Activated CD4-positive, alpha-beta T cell treated with anti-CD3 and anti-CD28 coated beads, Interleukin-2, Interleukin-6, amounts not matched to agents 100 ng/mL and 50 ng/mL, durations not matched to agents 16 hours and 8 hours (primary cell): Measurements from ENCODE around the gene GSC2.

ENCODE experiments used
- DNase-seq: peaks from one replicate; pipeline ENCODE4 v3.0.0-alpha.2; 2020

GSC2 gene

GRCh38 chr22:19131685-19132015, 18.4 kb downstream of the GSC2 start:
- DNase-seq = no peak

- DNase-seq = no peak
Measured at GRCh38 chr22:19130959-19131684, 19.0 kb downstream of the GSC2 start, which contains the start of gene TSSK2. Gene TSSK2, plus strand, starts transcription at chr22:19131308. Its CDS starts 92 bp downstream, at chr22:19131400.

GRCh38 chr22:19129871-19130270, 20.2 kb downstream of the GSC2 start:
- DNase-seq = no peak

- DNase-seq = no peak
Measured at GRCh38 chr22:19128946-19129727, 21.0 kb downstream of the GSC2 start.

- DNase-seq = no peak
Measured at GRCh38 chr22:19128009-19128401, 22.1 kb downstream of the GSC2 start.

- DNase-seq = no peak
Measured at GRCh38 chr22:19127329-19128008, 22.6 kb downstream of the GSC2 start.

GRCh38 chr22:19126309-19127273, 23.5 kb downstream of the GSC2 start:
- no peak for DNase-seq

GRCh38 chr22:19125474-19126308, 24.4 kb downstream of the GSC2 start:
- no peak for DNase-seq

GRCh38 chr22:19125011-19125410, 25.1 kb downstream of the GSC2 start:
- DNase-seq = no peak

- no peak for DNase-seq
Measured at GRCh38 chr22:19124377-19124776, 25.7 kb downstream of the GSC2 start.

GRCh38 chr22:19123936-19124335, 26.2 kb downstream of the GSC2 start:
- DNase-seq = no peak

- no peak for DNase-seq
Measured at GRCh38 chr22:19122752-19123492, 27.2 kb downstream of the GSC2 start.

- peak; percentile 98 for DNase-seq
Measured at GRCh38 chr22:19122143-19122751, 27.8 kb downstream of the GSC2 start, which contains the start of gene DGCR2. Gene DGCR2, minus strand, starts transcription at chr22:19122412. Its CDS starts 206 bp downstream, at chr22:19122206.

- DNase-seq = peak; percentile 39
Measured at GRCh38 chr22:19121631-19122142, 28.4 kb downstream of the GSC2 start.

GRCh38 chr22:19120829-19121630, 29.1 kb downstream of the GSC2 start:
- DNase-seq = no peak

- no peak for DNase-seq
Measured at GRCh38 chr22:19119949-19120348, 30.1 kb downstream of the GSC2 start.

GRCh38 chr22:19118329-19118880, 31.7 kb downstream of the GSC2 start:
- no peak for DNase-seq

- DNase-seq = no peak
Measured at GRCh38 chr22:19117111-19117512, 33.0 kb downstream of the GSC2 start.

- no peak for DNase-seq
Measured at GRCh38 chr22:19115628-19116027, 34.5 kb downstream of the GSC2 start.
